Measurements from ENCODE around the gene PUS10. TPM values are rescaled to one million over a fixed set of nuclear protein-coding genes. Genes with fewer than 3 reads are reported as not detected.

The PUS10 gene
- total RNA-seq, 1 donor from 2014 or later: 8.5 TPM

DNA sequence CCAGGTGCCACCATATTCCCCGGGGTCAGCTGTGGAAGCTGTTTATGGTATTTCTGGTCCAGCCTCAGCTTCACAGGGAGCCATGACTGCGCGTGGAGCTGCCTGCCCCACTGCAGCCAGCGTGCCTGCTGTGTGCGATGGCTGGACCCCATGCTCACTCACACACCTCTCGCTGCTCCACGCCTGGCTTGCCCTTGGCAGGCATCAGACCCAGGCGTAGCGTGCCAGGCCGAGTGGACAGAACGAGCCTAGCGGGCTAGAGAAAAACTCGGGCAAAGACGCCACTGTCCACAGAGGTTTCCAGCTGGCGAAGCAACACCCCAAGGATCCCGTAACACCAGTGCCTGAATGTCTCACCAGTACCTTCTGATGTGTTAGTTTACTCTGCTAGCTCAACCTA lies 43.4 kb downstream of the PUS10 start:
- no peak for DNase-seq
- no peak for ATAC-seq
- H3K4me3 ChIP-seq: no peak overlapping the region
- H3K27ac ChIP-seq: no peak overlapping the region
- no peaks in the 10 kb centered on the region for H3K36me3 ChIP-seq
- H3K9me3 ChIP-seq: no peaks in the 10 kb centered on the region
- H3K4me1 ChIP-seq: no peaks in the 10 kb centered on the region
- TF ChIP-seq, protein P1, sequence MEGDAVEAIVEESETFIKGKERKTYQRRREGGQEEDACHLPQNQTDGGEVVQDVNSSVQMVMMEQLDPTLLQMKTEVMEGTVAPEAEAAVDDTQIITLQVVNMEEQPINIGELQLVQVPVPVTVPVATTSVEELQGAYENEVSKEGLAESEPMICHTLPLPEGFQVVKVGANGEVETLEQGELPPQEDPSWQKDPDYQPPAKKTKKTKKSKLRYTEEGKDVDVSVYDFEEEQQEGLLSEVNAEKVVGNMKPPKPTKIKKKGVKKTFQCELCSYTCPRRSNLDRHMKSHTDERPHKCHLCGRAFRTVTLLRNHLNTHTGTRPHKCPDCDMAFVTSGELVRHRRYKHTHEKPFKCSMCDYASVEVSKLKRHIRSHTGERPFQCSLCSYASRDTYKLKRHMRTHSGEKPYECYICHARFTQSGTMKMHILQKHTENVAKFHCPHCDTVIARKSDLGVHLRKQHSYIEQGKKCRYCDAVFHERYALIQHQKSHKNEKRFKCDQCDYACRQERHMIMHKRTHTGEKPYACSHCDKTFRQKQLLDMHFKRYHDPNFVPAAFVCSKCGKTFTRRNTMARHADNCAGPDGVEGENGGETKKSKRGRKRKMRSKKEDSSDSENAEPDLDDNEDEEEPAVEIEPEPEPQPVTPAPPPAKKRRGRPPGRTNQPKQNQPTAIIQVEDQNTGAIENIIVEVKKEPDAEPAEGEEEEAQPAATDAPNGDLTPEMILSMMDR (IDR thresholded peaks at IDR 0.05): no peak
- intact Hi-C loops (cut with DNase I): no loop called here
- no peaks in the 10 kb centered on the region for H3K27me3 ChIP-seq (ENCODE audit: low read depth)

DNA sequence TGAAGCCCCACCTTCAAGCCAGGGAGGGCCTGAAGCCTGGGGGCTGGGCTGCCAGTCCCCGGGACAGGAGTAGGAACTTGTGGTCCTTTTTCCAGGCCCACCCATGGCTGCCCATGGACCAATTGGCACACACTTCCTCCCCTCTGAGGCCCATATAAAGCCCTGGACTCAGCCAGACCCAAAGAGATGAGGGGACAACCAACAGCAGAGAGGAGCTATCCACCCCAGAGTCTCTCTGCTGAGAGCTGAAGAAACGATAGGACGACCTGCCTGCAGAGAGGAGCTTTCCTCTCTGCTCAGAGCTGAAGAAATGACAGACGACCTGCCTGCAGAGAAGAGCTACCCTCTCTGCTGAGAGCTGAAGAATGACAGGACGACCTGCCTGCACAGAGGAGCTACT lies 44.4 kb downstream of the PUS10 start:
- Histone ChIP-seq H3K27ac (no peak overlapping the region), H3K9me3 (no peaks in the 10 kb centered on the region), H3K27me3 (ENCODE audit: low read depth) (no peaks in the 10 kb centered on the region), H3K4me3 (no peak overlapping the region), H3K4me1 (no peaks in the 10 kb centered on the region), H3K36me3 (no peaks in the 10 kb centered on the region)
- no peak for ATAC-seq
- intact Hi-C loops (cut with DNase I): no loop called here
- DNase-seq: no peak
- TF ChIP-seq, protein P1 (IDR thresholded peaks at IDR 0.05): no peak

DNA sequence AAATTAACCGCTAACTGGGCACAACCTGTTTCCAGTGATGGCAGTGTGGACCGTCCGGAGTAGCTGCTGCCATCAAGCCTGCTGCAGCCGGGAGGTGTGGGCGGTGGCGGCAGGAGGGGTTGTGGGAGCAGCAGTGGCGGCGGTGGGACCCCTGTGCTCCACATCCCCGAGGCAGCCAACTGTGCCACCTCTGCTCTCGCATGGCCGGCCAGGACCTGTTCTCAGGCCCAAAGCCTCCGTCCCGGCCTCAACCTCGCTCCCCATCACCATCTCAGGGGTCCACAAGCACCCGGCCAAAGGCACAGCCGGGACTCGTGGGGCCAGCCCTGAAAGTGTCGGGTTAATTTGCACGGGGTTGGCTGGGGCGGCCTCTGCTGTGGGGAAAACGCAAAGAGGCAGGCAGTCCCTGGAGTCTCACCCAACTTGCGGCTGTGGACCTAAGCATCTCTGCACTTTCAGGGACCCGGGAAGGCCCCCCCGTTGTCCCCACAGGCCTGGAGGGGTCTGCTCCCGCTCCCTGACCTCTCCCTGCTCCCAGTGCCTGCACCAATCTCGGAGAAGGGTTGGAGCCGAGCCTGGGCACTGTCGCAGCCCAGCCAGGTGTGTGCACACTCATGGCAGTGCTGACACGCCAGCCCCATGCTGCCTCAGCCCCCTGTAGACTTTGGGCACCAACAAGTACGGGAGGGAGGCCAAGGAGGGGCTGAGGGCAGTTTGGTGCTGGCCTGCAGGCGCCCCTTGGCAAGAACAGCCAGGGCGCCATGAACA lies 45.0 kb downstream of the PUS10 start:
- Histone ChIP-seq H3K27me3 (ENCODE audit: low read depth) (no peaks in the 10 kb centered on the region), H3K9me3 (no peaks in the 10 kb centered on the region), H3K27ac (no peak overlapping the region), H3K4me1 (no peaks in the 10 kb centered on the region), H3K4me3 (no peak overlapping the region), H3K36me3 (no peaks in the 10 kb centered on the region)
- TF ChIP-seq, protein P1 (IDR thresholded peaks at IDR 0.05): no peak
- ATAC-seq (peak; percentile 28 to 38), DNase-seq (no peak)
- intact Hi-C loops (cut with DNase I): no loop called here

DNA sequence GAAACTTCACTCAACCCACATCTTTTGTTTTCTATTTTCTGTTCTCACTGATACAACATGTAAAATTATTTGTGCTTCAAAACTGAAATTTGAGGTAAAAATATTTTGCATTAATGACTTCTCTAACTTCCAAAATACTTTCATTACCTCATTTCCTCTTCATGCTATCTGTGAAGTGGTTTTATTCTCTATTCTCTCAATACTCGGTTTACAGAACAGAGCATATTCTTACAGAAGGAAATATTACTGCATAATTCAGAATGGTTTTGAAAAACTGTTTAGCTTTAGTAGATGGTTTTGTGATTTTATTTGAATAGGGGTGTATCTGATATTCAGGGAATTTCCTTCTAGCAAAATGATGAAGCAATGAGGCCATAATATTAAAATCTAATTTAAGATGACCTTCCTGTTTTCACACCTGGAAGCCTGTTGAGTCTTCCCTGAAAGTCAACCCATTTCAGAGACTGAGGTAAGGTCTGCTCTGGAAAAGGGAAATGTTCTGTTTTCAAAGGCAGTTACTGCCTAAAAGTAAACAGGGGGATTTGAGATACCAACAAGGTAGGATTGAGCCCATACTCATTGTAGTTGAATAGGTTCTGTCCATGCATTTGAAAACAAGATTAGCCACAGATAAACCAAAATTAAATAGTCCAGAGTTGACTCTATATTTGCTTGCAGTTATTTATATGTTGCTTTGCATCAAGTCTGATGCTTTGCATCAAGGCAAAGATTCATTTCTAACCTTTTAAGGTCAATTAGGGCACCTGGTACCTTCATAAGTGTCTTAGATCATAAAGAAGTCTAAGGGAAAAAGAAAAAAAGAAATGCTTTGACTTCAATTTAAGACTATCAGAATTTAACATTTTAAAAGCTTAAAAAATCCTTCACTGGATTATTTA lies 51.3 kb downstream of the PUS10 start:
- intact Hi-C loops (cut with DNase I): no loop called here
- DNase-seq (no peak), ATAC-seq (no peak)
- Histone ChIP-seq H3K36me3 (no peaks in the 10 kb centered on the region), H3K9me3 (no peaks in the 10 kb centered on the region), H3K27me3 (ENCODE audit: low read depth) (no peaks in the 10 kb centered on the region), H3K4me1 (no peaks in the 10 kb centered on the region), H3K27ac (no peak overlapping the region), H3K4me3 (no peak overlapping the region)
- TF ChIP-seq, protein P1 (IDR thresholded peaks at IDR 0.05): no peak

DNA sequence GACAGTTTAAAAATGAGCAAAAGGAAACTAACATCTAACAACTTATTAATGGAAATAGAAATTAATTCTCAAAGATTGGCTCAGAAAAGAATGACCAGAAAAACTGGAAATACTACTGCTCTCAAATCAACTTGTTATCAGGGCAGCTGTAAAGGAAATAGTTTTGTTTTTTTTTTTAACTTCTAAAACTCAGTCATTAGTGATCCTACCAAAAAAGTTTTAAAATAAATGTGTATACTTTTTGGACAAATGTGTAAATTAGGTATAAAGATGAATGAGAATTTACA lies 52.6 kb downstream of the PUS10 start:
- Histone ChIP-seq H3K4me3 (no peak overlapping the region), H3K36me3 (no peaks in the 10 kb centered on the region), H3K27me3 (ENCODE audit: low read depth) (no peaks in the 10 kb centered on the region), H3K9me3 (no peaks in the 10 kb centered on the region), H3K27ac (no peak overlapping the region), H3K4me1 (no peaks in the 10 kb centered on the region)
- no peak for ATAC-seq
- TF ChIP-seq, protein P1 (IDR thresholded peaks at IDR 0.05): no peak
- intact Hi-C loops (cut with DNase I): no loop called here
- no peak for DNase-seq

Data from lower lobe of right lung (tissue), 2 donors.